ENCODE data around the gene USP47.

USP47 gene

GRCh38 chr11:11876458-11876857 is 34.7 kb downstream of the USP47 start:
- Mint-ChIP-seq H3K4me3 (no peak overlapping the region), H3K4me1 (peaks cover 44% of the 10 kb centered on the region), H3K27me3 (no peaks in the 10 kb centered on the region), H3K9me3 (no peaks in the 10 kb centered on the region), H3K27ac (peak overlapping the region in 1 of 2 donors; percentile 25)
- ATAC-seq (no peak), DNase-seq (no peak)

- ATAC-seq: no peak
- Mint-ChIP-seq H3K27me3 (no peaks in the 10 kb centered on the region), H3K4me3 (no peak overlapping the region), H3K27ac (no peak overlapping the region), H3K9me3 (no peaks in the 10 kb centered on the region), H3K4me1 (peaks cover 52% of the 10 kb centered on the region)
- no peak for DNase-seq
These were observed 38.4 kb downstream of the USP47 start for GRCh38 chr11:11880179-11880578.

GRCh38 chr11:11882539-11882938 is 40.8 kb downstream of the USP47 start:
- DNase-seq (no peak), ATAC-seq (no peak)
- Mint-ChIP-seq H3K27ac (no peak overlapping the region), H3K4me1 (peaks cover 38% of the 10 kb centered on the region), H3K27me3 (no peaks in the 10 kb centered on the region), H3K9me3 (no peaks in the 10 kb centered on the region), H3K4me3 (no peak overlapping the region)

- DNase-seq (no peak), ATAC-seq (no peak)
- no peaks in the 10 kb centered on the region for H3K27me3 Mint-ChIP-seq
- no peak overlapping the region for H3K4me3 Mint-ChIP-seq
- no peak overlapping the region for H3K27ac Mint-ChIP-seq
- peaks cover 38% of the 10 kb centered on the region for H3K4me1 Mint-ChIP-seq
- H3K9me3 Mint-ChIP-seq: no peaks in the 10 kb centered on the region
These were observed 42.6 kb downstream of the USP47 start for GRCh38 chr11:11884351-11884750.

- DNase-seq: no peak
- Mint-ChIP-seq H3K27me3 (no peaks in the 10 kb centered on the region), H3K27ac (peak overlapping the region in 1 of 2 donors; percentile 19), H3K9me3 (no peaks in the 10 kb centered on the region), H3K4me3 (no peak overlapping the region), H3K4me1 (peaks cover 44% of the 10 kb centered on the region)
- peak; percentile 66 for ATAC-seq
These were observed 43.2 kb downstream of the USP47 start for GRCh38 chr11:11884774-11885481.

GRCh38 chr11:11894486-11894885 is 52.7 kb downstream of the USP47 start:
- no peak for DNase-seq
- H3K4me3 Mint-ChIP-seq: no peak overlapping the region
- ATAC-seq: no peak
- H3K4me1 Mint-ChIP-seq: peaks cover 6% of the 10 kb centered on the region
- H3K9me3 Mint-ChIP-seq: no peaks in the 10 kb centered on the region
- H3K27me3 Mint-ChIP-seq: no peaks in the 10 kb centered on the region
- H3K27ac Mint-ChIP-seq: no peak overlapping the region

- DNase-seq: no peak
- Mint-ChIP-seq H3K9me3 (no peaks in the 10 kb centered on the region), H3K4me3 (no peak overlapping the region), H3K4me1 (no peaks in the 10 kb centered on the region), H3K27me3 (no peaks in the 10 kb centered on the region), H3K27ac (no peak overlapping the region)
- ATAC-seq: no peak
These were observed 53.9 kb downstream of the USP47 start for GRCh38 chr11:11895672-11896071.

- Mint-ChIP-seq H3K27ac (peak overlapping the region in 1 of 2 donors; percentile 57), H3K4me1 (no peaks in the 10 kb centered on the region), H3K27me3 (no peaks in the 10 kb centered on the region), H3K9me3 (no peaks in the 10 kb centered on the region), H3K4me3 (no peak overlapping the region)
- ATAC-seq (no peak), DNase-seq (no peak)
These were observed 56.9 kb downstream of the USP47 start for GRCh38 chr11:11898648-11899047.

- no peaks in the 10 kb centered on the region for H3K9me3 Mint-ChIP-seq
- H3K27me3 Mint-ChIP-seq: no peaks in the 10 kb centered on the region
- H3K4me1 Mint-ChIP-seq: no peaks in the 10 kb centered on the region
- H3K4me3 Mint-ChIP-seq: no peak overlapping the region
- no peak for ATAC-seq
- no peak for DNase-seq
- no peak overlapping the region for H3K27ac Mint-ChIP-seq
These were observed 57.6 kb downstream of the USP47 start for GRCh38 chr11:11899401-11899800.

GRCh38 chr11:11901929-11902328 is 60.2 kb downstream of the USP47 start:
- no peaks in the 10 kb centered on the region for H3K9me3 Mint-ChIP-seq
- no peaks in the 10 kb centered on the region for H3K27me3 Mint-ChIP-seq
- no peak for DNase-seq
- H3K4me3 Mint-ChIP-seq: no peak overlapping the region
- H3K4me1 Mint-ChIP-seq: no peaks in the 10 kb centered on the region
- no peak overlapping the region for H3K27ac Mint-ChIP-seq
- ATAC-seq: no peak

- H3K4me3 Mint-ChIP-seq: no peak overlapping the region
These were observed 68.0 kb downstream of the USP47 start for GRCh38 chr11:11909727-11910126.

GRCh38 chr11:11910541-11910940 is 68.8 kb downstream of the USP47 start:
- Mint-ChIP-seq H3K27me3 (no peaks in the 10 kb centered on the region), H3K9me3 (no peaks in the 10 kb centered on the region), H3K4me1 (no peaks in the 10 kb centered on the region), H3K4me3 (no peak overlapping the region), H3K27ac (no peak overlapping the region)
- no peak for DNase-seq
- ATAC-seq: no peak

More at GRCh38 chr11:11909727-11910126, 68.0 kb downstream of the USP47 start:
- no peak for ATAC-seq
- no peaks in the 10 kb centered on the region for H3K27me3 Mint-ChIP-seq
- H3K4me1 Mint-ChIP-seq: no peaks in the 10 kb centered on the region
- DNase-seq: no peak
- no peak overlapping the region for H3K27ac Mint-ChIP-seq
- H3K9me3 Mint-ChIP-seq: no peaks in the 10 kb centered on the region

- ATAC-seq: no peak
- H3K4me3 Mint-ChIP-seq: no peak overlapping the region
- H3K27ac Mint-ChIP-seq: no peak overlapping the region
These were observed 71.6 kb downstream of the USP47 start for GRCh38 chr11:11913395-11913794.

GRCh38 chr11:11915625-11916024 is 73.9 kb downstream of the USP47 start:
- Mint-ChIP-seq H3K4me3 (no peak overlapping the region), H3K27me3 (no peaks in the 10 kb centered on the region), H3K27ac (no peak overlapping the region), H3K9me3 (no peaks in the 10 kb centered on the region), H3K4me1 (peaks cover 12% of the 10 kb centered on the region)
- DNase-seq: no peak
- no peak for ATAC-seq

More at GRCh38 chr11:11913395-11913794, 71.6 kb downstream of the USP47 start:
- Mint-ChIP-seq H3K4me1 (peaks cover 7% of the 10 kb centered on the region), H3K27me3 (no peaks in the 10 kb centered on the region), H3K9me3 (no peaks in the 10 kb centered on the region)
- DNase-seq: no peak

GRCh38 chr11:11916981-11917399 is 75.2 kb downstream of the USP47 start:
- no peaks in the 10 kb centered on the region for H3K9me3 Mint-ChIP-seq
- no peaks in the 10 kb centered on the region for H3K27me3 Mint-ChIP-seq
- DNase-seq (no peak), ATAC-seq (no peak)
- H3K4me3 Mint-ChIP-seq: no peak overlapping the region
- peaks cover 12% of the 10 kb centered on the region for H3K4me1 Mint-ChIP-seq
- no peak overlapping the region for H3K27ac Mint-ChIP-seq

- no peaks in the 10 kb centered on the region for H3K9me3 Mint-ChIP-seq
- H3K4me3 Mint-ChIP-seq: no peak overlapping the region
- no peaks in the 10 kb centered on the region for H3K27me3 Mint-ChIP-seq
- ATAC-seq: no peak
- no peak for DNase-seq
- H3K27ac Mint-ChIP-seq: peak overlapping the region in 1 of 2 donors; percentile 50
- peaks cover 29% of the 10 kb centered on the region for H3K4me1 Mint-ChIP-seq
These were observed 82.1 kb downstream of the USP47 start for GRCh38 chr11:11923828-11924227.

- no peaks in the 10 kb centered on the region for H3K27me3 Mint-ChIP-seq
- ATAC-seq (no peak), DNase-seq (no peak)
- H3K4me3 Mint-ChIP-seq: no peak overlapping the region
- no peaks in the 10 kb centered on the region for H3K9me3 Mint-ChIP-seq
- H3K27ac Mint-ChIP-seq: no peak overlapping the region
- peaks cover 15% of the 10 kb centered on the region for H3K4me1 Mint-ChIP-seq
These were observed 88.1 kb downstream of the USP47 start for GRCh38 chr11:11929920-11930319.
